ENCODE data around the gene MEIOSIN. TPM values are rescaled to one million over a fixed set of nuclear protein-coding genes. Genes with fewer than 3 reads are reported as not detected.

MEIOSIN gene
- total RNA-seq, 2 experiments from 2014 or later, result not detected

- no peak overlapping the region for H3K27ac ChIP-seq (ENCODE audit: low read depth, low read length, poor library complexity, severe bottlenecking)
- H2AFZ ChIP-seq (ENCODE audit: low read length), result no peak overlapping the region
- intact Hi-C loops (cut with micrococcal nuclease; ENCODE audit: unreplicated experiment), result no loop called here
- H3K9me3 ChIP-seq (ENCODE audit: low read length), result no peaks in the 10 kb centered on the region
- H3K4me2 ChIP-seq (ENCODE audit: low read length), result no peak overlapping the region
- BruUV-seq (replicated peaks), result TSS peak; percentile 39
- no peaks in the 10 kb centered on the region; the same call in 1 of the 2 replicates for H4K20me1 ChIP-seq (ENCODE audit: insufficient read depth, low read length)
- DNase-seq (ENCODE audit: low spot score), result no peak
- ChIA-PET POLR2A (interaction anchor here (0.6 kb wide), 1 partner anchor 823 kb away, joined by 3 read pairs; no protein-coding TSS in a partner anchor), CTCF (ENCODE audit: unreplicated experiment) (no interaction called here)
- no peak overlapping the region for H3K4me3 ChIP-seq (ENCODE audit: low read depth, low read length, poor library complexity, severe bottlenecking)
- no peak for TF ChIP-seq EZH2phosphoT487 (IDR thresholded peaks at IDR 0.05; ENCODE audit: borderline replicate concordance, low read depth, low read length)
- TF ChIP-seq CTCF (conservative IDR thresholded peaks at IDR 0.05; ENCODE audit: low read length), result no peak
- no peaks in the 10 kb centered on the region for H3K9me2 ChIP-seq (ENCODE audit: insufficient read depth, low read length)
- H3K4me1 ChIP-seq (ENCODE audit: insufficient read depth, low read length, poor library complexity, severe bottlenecking), result peaks cover 12% of the 10 kb centered on the region
- peaks cover 17% of the 10 kb centered on the region; the same call in 1 of the 2 replicates for H3K36me3 ChIP-seq (ENCODE audit: insufficient read depth, low read length)
- H3K79me2 ChIP-seq (ENCODE audit: insufficient read depth, low read depth, low read length), result no peaks in the 10 kb centered on the region
Observed at GRCh38 chr19:45782820-45783785, 49.9 kb downstream of the MEIOSIN start.

DNA sequence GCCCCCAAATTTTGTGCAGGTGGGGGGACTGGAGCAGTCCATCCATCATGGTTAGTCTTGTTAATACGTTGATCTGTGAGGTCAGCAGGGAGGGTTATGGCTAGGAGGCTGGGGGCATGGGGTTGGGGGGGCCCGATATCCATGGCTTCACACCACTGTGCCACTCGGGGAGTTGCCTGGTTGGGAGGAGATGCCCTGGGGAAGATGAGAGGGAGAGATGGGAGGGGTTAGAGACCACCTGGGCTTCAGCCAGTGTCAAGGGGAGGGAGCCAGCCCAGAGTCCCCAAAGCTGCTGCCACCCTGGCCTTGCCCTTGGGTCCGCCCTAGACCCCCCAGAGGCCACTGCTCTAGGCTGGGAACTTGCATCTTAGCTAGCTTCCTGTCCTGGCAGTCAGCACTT lies 50.9 kb downstream of the MEIOSIN start:
- no peaks in the 10 kb centered on the region for H3K9me2 ChIP-seq (ENCODE audit: insufficient read depth, low read length)
- H3K4me3 ChIP-seq (ENCODE audit: low read depth, low read length, poor library complexity, severe bottlenecking), result no peak overlapping the region
- CTCF ChIA-PET (ENCODE audit: unreplicated experiment), result no interaction called here
- POLR2A ChIA-PET, result no interaction called here
- H3K79me2 ChIP-seq (ENCODE audit: insufficient read depth, low read depth, low read length), result no peaks in the 10 kb centered on the region
- no peak overlapping the region for H2AFZ ChIP-seq (ENCODE audit: low read length)
- no peaks in the 10 kb centered on the region; the same call in 1 of the 2 replicates for H4K20me1 ChIP-seq (ENCODE audit: insufficient read depth, low read length)
- intact Hi-C loops (cut with micrococcal nuclease; ENCODE audit: unreplicated experiment), result no loop called here
- no peak overlapping the region for H3K27ac ChIP-seq (ENCODE audit: low read depth, low read length, poor library complexity, severe bottlenecking)
- no TSS peak for BruUV-seq (replicated peaks)
- H3K9me3 ChIP-seq (ENCODE audit: low read length), result no peaks in the 10 kb centered on the region
- H3K36me3 ChIP-seq (ENCODE audit: insufficient read depth, low read length), result peaks cover 27% of the 10 kb centered on the region
- no peak overlapping the region for H3K4me2 ChIP-seq (ENCODE audit: low read length)
- TF ChIP-seq CTCF (conservative IDR thresholded peaks at IDR 0.05; ENCODE audit: low read length) (no peak), EZH2phosphoT487 (IDR thresholded peaks at IDR 0.05; ENCODE audit: borderline replicate concordance, low read depth, low read length) (no peak)
- peaks cover 5% of the 10 kb centered on the region for H3K4me1 ChIP-seq (ENCODE audit: insufficient read depth, low read length, poor library complexity, severe bottlenecking)
- DNase-seq (ENCODE audit: low spot score), result no peak

- CTCF ChIA-PET (ENCODE audit: unreplicated experiment), result no interaction called here
- no TSS peak for BruUV-seq (replicated peaks)
- intact Hi-C loops (cut with micrococcal nuclease; ENCODE audit: unreplicated experiment), result no loop called here
- no peak for DNase-seq (ENCODE audit: low spot score)
- POLR2A ChIA-PET, result no interaction called here
- Histone ChIP-seq H3K4me3 (ENCODE audit: low read depth, low read length, poor library complexity, severe bottlenecking) (no peak overlapping the region), H3K79me2 (ENCODE audit: insufficient read depth, low read depth, low read length) (no peaks in the 10 kb centered on the region), H3K4me2 (ENCODE audit: low read length) (no peak overlapping the region), H3K4me1 (ENCODE audit: insufficient read depth, low read length, poor library complexity, severe bottlenecking) (no peaks in the 10 kb centered on the region), H3K9me2 (ENCODE audit: insufficient read depth, low read length) (no peaks in the 10 kb centered on the region), H3K36me3 (ENCODE audit: insufficient read depth, low read length) (peaks cover 33% of the 10 kb centered on the region), H3K27ac (ENCODE audit: low read depth, low read length, poor library complexity, severe bottlenecking) (no peak overlapping the region), H3K9me3 (ENCODE audit: low read length) (no peaks in the 10 kb centered on the region), H2AFZ (ENCODE audit: low read length) (no peak overlapping the region), H4K20me1 (ENCODE audit: insufficient read depth, low read length) (no peaks in the 10 kb centered on the region; the same call in 1 of the 2 replicates)
- TF ChIP-seq EZH2phosphoT487 (IDR thresholded peaks at IDR 0.05; ENCODE audit: borderline replicate concordance, low read depth, low read length), result no peak
- TF ChIP-seq CTCF (conservative IDR thresholded peaks at IDR 0.05; ENCODE audit: low read length), result no peak
Observed at GRCh38 chr19:45785097-45785496, 51.9 kb downstream of the MEIOSIN start.

Data from OCI-LY7 (cell line).